ENCODE measurements around the gene COMP.

The COMP gene

DNA sequence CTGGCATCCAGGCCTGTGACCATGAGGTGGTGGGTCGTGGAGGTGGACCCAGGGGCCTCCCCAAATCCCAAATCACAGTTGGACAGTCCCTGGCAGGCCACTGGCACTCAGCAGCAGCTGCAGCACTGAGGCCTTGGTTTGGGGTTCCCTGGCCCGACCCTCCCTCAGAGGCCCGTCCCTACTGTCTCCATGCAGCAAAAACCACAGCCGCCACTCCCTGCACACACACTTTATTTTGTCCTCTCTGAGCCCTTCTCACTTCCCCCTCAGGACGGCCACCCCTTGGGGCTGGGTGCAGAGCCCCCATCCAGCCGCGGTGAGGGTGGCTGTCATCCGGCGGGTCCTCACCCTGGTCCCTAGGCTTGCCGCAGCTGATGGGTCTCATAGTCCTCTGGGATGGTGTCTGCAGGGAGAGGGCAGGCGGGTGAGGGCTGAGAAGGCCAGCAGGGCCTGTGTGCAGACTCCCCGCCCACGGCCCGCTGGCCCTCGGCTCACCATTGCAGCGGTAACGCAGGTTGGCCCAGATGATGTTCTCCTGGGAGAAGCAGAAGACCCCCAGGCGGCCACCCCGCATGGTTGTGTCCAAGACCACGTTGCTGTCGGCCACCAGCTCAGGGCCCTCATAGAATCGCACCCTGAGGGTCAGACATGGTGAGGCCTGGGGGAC is 8.4 kb downstream of the COMP start:
- FAIRE-seq: no peak

DNA sequence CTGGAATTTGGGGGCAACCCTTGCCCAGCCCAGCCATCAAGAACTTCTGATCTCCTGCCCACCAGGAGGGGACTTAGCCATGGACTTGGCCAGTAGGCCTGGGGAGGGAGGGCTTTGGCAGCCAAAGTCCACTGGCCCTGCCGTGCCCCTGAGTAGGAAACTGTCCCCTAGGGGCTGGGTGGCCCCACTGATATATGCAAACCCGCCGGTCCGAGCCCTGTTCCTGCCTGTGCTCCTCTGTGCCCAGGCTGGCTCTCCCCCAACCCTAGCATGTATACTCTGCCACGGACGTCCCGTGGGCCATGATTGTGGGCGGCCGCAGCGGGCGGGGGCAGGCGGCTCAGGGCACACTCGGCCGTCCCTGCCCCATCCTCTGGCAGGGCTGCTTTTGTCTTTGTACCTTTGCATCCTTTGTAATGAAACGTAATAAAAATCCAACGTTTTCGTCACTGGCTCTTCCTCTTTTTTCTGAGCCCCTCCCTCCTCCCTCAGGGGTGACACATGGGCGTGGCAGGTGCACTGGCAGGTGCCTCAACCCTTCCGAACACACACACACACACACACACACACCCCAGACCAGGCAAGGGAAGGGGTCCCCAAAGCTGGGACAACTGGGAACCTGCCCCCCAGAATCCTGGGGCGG is 9.1 kb downstream of the COMP start:
- FAIRE-seq: no peak

DNA sequence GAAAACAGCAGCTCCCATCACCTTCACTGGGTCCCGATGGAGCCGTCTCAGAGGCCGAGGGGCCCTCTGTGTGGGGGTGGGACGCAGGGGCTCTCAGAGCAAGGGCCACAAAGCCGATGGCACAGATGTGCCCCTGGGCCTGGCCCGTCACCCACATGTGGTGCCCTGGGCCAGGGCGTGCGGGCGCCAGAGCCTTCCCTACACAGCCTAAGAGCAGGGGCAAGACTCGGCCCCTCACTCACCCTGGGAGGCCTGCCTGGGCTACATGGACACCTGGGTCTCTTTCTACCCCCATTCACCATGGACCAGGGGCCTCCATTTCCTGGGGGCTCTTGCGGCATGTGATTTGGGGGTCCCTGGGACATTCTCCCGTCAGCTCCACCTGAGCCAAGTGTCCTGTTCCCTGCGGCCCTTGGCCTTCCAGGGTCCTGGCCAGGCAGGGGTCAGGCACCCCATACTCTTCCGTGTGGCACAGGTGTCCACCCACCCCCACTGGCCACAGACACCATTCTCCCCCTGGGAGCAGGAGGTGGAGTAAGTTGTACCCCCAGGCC is 10.0 kb downstream of the COMP start:
- no peak for FAIRE-seq

DNA sequence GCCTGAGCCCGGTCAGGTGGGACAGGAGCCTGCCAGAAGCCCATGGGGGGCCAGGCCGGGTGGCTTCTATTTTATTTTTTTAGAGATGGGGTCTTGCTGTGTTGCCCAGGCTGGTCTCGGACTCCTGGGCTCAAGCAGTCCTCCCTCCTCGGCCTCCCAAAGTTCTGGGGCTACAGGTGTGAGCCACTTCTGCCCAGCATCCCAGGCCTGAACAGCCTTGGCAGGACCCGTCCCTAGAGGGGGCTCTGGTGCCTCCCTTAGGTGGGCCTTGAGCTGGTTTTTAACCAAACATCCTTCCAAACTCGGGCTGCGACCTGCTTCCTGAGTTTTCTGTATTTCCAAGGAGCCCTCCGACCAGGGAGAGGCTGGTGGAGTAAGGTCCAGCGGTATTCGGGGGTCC is 10.5 kb downstream of the COMP start:
- FAIRE-seq: no peak

DNA sequence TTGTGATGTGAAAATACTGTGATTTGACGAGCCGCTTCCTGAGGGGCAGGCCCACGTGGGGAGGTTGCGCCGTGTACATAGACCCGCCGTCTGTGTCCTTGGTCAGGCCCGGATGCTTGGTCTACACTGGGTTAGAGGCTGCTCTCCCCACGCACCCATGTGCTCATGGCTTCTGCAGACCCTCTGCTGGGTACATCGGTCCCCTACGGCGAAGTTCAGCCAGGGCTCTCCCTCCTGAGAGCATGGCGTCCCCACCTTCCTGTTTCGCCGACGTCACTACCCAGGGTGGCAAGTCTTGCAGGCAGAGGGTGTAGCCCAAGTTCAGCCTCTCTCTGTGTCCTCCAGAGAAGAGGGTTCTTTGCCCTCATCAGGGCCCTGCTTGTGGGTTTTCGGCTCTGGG is 11.0 kb downstream of the COMP start:
- no peak for FAIRE-seq

DNA sequence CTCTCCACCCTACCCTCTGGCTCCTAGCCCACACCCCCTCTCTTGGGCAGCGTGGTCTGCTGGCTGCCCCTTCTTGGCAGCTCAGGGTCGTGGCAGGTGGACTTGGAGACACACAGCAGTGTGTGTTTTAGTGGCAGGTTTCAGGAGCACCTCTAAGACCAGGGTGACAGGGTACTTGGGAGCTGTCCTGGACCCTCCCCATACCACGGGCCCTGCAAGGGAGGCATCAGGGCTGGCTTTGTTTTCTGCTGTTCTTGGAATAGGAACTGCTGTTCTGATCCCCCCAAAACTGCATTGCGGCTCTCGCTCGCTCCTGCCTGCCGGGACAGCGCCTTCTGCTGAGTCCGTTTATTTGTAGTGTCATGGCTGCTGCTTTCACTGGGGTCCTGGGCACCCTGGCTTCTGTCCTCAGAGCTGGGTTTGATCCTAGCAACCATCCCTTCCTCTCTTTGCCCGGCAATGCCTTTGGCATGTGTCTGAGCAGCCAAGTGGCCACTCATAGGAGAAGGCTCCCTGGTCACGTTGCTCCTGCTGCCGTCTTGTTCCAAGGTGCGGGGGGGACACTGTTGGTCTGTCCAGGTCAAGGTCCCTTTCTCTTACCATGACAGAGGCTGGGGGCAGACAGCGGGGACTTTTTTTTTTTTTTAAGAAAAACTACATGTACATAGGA is 12.1 kb downstream of the COMP start:
- no peak for FAIRE-seq

DNA sequence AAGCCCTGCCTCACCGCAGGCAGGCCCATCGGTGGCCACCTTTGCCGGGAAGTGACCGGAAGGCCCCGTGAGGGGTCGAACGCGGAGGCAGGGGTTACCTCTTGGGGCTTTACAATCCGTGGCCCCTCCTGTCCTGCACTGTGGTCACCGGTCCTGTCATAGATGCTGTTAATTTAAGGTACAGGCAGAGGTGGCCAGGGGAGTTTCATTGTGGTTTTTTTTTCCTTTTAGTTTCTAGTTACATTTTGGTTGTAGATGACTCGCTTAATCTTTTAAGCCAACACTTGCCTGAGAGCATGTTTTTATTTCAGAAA is 13.1 kb downstream of the COMP start:
- no peak for FAIRE-seq

DNA sequence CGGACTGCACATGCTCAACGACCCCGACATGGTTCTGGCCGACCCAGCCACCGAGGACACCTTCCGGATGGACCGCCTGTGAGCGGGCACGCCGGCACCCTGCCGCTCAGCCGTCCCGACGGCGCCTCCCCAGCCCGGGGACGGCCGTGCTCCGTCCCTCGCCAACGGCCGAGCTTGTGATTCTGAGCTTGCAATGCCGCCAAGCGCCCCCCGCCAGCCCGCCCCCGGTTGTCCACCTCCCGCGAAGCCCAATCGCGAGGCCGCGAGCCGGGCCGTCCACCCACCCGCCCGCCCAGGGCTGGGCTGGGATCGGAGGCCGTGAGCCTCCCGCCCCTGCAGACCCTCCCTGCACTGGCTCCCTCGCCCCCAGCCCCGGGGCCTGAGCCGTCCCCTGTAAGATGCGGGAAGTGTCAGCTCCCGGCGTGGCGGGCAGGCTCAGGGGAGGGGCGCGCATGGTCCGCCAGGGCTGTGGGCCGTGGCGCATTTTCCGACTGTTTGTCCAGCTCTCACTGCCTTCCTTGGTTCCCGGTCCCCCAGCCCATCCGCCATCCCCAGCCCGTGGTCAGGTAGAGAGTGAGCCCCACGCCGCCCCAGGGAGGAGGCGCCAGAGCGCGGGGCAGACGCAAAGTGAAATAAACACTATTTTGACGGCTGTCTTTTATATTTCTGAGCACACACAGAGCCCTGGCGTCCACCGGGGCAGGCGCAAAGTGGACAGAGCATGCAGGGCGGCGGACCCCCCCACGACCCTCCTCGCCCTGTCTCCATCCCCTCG is 13.6 kb downstream of the COMP start:
- FAIRE-seq: no peak

DNA sequence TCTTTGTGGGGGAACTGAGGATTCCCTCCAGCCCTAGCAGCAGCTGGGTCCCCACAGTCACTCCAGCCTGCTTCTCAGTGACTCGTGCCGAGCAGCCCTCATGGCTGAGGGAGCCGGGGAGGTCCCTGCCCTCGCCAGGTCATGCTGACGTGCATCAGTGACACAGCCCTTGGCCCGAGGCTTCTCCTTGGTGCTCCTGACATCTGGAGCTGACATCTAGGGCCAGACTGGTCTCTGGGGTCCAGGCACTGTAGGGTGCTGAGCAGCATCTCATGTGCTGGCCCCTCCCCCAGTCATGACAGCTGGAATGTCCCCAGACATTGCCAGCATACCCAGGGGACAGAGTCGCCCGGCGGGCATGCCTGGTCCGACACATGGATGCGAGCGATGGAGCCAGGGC is 14.4 kb downstream of the COMP start:
- FAIRE-seq: no peak

DNA sequence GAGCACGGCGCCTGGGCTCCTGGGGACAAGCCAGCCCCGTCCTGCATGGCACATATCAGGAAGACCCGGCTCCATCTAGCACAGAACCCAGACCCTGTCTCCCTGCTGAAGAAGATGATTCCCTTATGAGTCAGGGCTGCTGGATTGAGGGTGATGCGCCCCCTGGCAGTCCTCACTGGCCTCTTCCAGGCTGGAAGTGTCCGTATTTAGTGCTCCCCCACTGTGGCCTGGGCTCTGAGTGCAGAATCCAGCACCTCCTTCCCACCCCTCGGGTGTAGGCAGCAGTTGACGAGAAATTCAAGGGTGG is 14.9 kb downstream of the COMP start:
- no peak for FAIRE-seq

DNA sequence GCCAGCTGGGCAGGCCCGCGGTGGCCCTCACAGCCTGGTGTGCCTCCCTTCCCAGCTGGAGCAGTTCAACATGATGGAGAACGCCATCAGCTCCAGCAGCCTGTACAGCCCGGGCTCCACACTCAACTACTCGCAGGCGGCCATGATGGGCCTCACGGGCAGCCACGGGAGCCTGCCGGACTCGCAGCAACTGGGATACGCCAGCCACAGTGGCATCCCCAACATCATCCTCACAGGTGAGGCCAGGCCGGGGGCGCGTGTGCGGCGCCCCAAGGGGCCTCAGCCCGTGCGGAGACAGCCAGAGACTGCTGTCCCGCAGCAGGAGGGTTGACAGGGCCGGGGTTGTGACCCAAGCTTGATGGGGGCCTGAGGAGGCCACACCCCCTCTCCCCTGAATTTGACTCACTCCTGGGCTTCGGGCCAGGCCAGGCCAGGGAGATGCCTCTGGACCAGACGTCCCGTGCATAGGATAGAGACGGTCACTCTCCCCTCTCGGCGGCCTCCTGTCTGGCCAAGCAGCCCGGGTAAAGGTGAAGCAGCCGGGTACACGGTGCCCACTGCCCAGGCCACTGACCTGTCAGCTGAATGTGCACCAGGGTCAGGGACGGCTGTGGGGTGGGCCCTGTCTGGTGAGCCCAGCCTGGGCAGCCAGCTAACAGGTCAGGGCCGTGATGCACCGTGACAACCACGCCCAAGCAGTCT is 15.4 kb downstream of the COMP start:
- no peak for FAIRE-seq

DNA sequence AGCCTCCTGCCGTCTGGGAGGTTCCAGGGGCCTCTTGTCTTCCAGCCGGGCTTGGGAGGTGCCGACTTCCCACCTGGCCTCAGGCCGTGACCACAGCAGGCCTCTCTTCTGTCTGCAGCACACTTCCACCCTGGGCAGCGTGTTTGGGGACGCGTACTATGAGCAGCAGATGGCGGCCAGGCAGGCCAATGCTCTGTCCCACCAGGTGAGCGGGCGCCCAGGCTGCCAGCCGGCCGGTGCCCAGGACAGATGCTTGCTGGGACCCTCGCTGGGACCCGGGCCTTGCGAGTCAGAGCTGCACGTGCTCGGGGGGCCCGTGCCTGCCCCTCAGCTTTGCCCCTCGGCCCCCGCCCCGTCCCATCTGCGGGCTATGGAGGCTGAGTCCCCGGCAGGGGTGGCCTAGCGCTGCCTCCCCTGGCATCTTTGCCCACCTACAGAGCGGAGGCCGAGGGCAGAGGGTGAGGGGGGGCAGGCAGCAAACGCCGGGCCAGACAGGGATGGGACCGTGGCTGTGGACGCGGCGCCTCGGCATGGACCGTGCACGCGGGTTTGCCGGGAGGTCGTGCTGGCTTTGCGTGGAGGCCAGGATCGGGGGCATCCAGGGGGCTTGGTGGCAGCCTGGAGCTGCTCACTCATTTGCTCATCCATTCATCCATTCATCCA is 16.2 kb downstream of the COMP start:
- FAIRE-seq: no peak

DNA sequence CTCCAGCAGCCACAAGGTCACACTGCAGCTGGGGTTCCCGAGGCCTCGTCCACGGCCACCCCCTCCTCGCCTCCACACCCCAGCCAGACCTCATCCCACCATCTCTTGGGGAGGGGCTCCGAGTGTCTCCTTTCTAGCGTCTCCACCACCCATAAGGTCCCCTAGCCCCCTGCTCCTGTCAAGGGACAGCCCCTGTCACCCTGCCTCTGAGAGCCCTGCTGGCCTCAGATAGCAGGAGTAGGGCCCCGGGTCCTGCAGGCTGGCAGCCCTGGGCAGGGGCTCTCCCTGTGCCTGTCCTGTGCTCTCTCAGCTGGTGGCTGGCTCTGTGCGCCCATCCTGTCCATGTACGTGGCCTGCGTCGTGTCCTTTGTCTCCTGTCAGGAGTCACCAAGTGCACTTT is 17.0 kb downstream of the COMP start:
- no peak for FAIRE-seq

DNA sequence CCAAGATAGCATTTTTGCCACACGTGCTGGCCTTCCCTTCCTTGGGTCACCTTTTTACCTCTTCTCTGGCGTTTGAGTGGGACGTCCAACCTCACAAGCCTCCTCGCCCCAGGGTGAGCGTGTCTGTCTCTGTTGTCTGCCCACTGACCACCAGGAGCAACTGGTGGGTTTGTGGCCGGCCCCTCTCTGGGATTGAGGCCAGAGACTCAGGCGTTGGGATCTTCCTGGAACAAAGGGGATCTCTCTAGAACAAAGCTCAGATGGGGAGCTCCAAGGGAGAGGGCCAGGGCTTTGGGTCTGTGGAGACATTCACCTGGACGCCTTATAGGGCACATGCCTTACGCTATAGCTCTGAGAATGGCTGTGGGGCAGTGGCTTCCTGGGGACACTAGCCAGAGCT is 17.4 kb downstream of the COMP start:
- no peak for FAIRE-seq

DNA sequence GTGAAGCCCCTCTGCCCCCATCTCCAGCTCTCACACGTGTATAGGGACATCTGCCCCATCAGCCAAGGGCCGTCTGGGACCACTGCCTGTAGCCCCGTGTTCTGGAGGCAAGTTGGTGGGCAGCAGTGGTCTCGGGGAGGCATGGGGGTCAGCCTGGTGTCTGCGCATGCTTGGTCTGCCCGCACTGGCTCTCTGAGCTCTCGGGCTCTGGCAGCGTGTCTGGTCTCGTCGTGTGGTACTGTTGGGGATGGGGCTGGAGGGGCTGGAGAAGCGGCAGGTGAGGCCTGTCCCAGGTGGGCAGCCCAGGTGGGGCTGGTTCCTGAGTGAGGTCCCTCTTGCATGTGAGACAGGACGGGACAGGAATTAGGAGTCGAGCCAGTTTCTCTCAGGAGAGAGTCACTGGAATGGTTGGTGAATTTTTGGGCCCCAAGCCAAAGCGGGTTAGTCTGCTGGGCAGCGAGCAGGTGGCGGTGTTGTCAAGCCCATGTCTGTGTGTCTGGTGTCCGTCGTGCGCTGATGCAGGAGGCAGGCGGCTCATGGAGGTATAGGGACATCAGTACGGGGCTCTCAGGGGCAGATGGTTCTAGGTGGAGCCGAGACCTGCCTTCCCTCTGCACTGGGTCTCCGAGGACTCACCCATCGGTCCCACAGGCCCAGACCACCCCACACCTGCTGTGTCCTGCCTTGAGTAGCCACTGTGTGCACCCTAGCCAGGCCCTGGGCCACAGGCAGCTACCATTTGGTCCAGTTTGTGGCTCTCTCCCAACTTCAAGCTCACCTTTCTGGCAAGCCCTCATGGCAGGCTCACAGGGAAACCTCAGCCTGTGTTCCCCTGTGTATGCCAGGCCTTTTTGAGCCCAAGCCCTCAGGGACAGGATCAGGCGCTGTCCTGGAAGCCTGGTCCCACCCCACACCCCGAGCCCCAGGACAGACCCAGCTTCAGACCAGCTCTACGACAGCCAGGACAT is 18.2 kb downstream of the COMP start:
- FAIRE-seq: no peak

DNA sequence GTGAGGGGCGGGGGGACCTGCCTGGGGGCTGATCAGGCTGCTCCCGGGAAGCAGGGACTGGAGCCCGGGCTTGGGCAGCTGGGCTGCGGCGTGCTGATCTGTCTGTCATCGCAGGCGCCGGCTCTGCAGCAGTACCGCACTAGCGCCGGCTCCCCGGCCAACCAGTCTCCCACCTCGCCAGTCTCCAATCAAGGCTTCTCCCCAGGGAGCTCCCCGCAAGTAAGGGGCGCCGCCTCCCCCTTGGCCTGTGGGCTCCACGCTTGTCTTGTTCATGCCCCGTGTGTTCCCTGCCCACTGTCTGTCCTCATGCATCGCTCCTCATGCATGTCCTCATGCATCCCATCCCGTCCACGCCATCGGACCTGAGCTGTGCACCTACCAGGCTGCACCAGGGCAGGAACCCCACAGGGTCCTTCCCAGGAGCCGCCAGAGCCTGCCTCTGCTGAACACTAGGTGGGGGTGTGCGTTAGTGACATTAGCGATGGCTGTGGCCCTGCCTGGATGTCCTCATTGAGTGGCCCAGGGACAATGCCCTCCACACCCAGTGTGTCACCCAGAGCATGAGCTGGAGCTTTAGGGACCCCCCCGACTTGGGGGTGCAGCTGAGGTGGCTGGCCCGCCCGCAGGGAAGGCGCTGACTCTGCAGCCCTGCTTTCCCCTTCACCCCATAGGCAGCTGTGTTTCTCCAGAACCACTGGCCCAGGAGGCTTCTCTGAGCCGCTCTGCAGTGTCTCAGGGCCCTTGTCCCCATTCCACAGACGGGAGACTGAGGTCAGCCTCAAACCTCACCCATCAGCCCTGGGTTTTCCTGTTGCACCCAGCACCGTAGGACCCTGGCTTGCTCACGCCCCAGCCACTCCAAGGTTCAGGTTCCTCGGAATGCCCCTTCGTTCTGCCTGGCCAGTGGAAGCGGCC is 19.5 kb downstream of the COMP start:
- no peak for FAIRE-seq

DNA sequence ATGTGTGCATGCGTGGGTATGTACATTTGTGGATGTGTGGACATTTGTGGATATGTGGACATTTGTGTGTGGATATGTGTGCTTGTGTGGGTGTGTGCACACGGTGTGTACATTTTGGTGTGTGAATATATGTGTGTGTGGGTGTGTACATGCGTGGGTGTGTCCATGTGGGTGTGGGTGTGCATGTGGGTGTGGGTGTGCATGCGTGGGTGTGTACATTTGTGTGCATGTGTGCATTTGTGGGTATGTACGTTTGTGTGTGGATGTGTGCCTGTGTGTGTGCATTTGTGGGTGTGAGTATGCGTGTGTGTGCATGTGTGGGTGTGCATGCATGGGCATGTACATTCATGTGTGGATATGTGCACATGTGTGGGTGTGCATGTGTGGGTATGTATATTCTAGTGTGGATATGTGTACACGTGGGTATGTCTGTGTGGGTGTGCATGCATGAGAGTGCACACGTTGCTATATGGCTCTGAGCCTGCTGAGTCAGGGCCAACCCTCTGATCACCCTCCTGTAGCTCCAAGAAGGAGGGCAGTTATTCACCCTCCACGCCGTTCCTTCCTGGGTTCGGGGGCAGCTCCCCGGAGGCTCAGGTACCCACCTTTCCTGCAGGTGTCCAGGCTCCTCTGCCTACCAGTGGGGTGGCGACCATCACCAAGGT is 20.3 kb downstream of the COMP start:
- no peak for FAIRE-seq

DNA sequence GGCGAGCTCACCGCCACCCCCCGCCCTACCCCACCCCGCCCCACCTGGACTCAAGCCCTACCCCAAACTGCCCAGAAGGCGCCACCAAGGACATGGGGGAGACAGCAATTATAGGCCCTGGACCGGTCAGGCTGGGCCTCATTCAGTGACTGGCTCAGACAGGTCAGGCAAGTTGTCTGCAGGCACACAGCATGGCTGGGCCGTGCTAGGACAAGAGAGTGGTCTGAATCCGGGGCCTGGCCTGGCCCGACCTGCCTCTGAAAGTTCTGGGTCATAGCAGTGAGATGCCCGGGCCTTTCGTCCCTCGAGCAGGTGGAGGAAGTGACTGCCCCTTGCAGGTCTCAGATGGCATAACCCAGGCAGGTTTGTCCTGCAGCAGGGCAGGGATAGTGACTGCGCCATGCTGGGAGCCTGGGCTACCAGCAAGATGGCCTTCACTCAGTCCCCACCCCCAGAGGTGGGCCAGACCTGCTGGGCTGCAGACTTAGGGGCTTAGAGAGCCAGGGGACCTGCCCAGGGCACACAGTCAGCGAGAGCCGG is 21.0 kb downstream of the COMP start:
- FAIRE-seq: no peak
